ENCODE measurements around the gene AATK. TPM values are rescaled to one million over a fixed set of nuclear protein-coding genes. Genes with fewer than 3 reads are reported as not detected.

Gene AATK
- total RNA-seq, 2 experiments from 2014 or later = 0.25 to 0.82 TPM

DNA sequence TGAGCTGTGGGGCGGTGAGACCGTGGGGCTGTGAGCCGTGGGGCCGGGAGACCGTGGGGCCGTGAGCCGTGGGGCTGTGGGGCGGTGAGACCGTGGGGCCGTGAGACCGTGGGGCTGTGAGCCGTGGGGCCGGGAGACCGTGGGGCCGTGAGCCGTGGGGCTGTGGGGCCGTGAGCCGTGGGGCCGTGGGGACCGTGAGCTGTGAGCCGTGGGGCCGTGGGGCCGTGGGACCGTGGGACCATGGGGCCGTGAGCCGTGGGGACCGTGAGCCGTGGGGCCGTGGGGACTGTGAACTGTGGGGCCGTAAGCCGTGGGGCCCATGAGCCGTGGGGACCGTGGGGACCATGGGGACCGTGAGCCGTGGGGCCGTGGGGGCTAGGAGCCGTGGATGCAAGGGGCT, 25.3 kb downstream of the AATK start:
- no peak overlapping the region for H3K27ac Mint-ChIP-seq
- TF ChIP-seq, protein P1, sequence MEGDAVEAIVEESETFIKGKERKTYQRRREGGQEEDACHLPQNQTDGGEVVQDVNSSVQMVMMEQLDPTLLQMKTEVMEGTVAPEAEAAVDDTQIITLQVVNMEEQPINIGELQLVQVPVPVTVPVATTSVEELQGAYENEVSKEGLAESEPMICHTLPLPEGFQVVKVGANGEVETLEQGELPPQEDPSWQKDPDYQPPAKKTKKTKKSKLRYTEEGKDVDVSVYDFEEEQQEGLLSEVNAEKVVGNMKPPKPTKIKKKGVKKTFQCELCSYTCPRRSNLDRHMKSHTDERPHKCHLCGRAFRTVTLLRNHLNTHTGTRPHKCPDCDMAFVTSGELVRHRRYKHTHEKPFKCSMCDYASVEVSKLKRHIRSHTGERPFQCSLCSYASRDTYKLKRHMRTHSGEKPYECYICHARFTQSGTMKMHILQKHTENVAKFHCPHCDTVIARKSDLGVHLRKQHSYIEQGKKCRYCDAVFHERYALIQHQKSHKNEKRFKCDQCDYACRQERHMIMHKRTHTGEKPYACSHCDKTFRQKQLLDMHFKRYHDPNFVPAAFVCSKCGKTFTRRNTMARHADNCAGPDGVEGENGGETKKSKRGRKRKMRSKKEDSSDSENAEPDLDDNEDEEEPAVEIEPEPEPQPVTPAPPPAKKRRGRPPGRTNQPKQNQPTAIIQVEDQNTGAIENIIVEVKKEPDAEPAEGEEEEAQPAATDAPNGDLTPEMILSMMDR (IDR thresholded peaks at IDR 0.05) = no peak
- Histone ChIP-seq H3K4me1 (ENCODE audit: insufficient read depth, low read length) (no peaks in the 10 kb centered on the region), H3K27ac (ENCODE audit: low read depth in 1 of 2, low read length in 2 of 2) (no peak overlapping the region), H3K4me3 (ENCODE audit: low read length) (no peak overlapping the region), H3K36me3 (ENCODE audit: insufficient read depth, low read length) (no peaks in the 10 kb centered on the region), H3K9me3 (ENCODE audit: control insufficient read depth in 1 of 2, insufficient read depth in 1 of 2, low read length in 2 of 2) (no peaks in the 10 kb centered on the region), H3K27me3 (ENCODE audit: control insufficient read depth in 1 of 2, insufficient read depth in 2 of 2, low read length in 2 of 2) (peaks cover 0 to 3% of the 10 kb centered on the region in 2 experiments)
- no peak overlapping the region for H3K4me3 Mint-ChIP-seq
- no peaks in the 10 kb centered on the region for H3K9me3 Mint-ChIP-seq
- ATAC-seq (ENCODE audit: poor library complexity) = no peak
- intact Hi-C loops (cut with DNase I, micrococcal nuclease) = loop anchor here in 1 of 2 experiments (5.0 kb wide), 1 partner anchor 102 kb away; no protein-coding TSS in a partner anchor
- H3K4me1 Mint-ChIP-seq (ENCODE audit: low read depth) = no peaks in the 10 kb centered on the region
- ChIA-PET POLR2A (no interaction called here), CTCF (no interaction called here)
- no peak for DNase-seq
- H3K36me3 Mint-ChIP-seq (ENCODE audit: low read depth) = no peaks in the 10 kb centered on the region
- H3K27me3 Mint-ChIP-seq = no peaks in the 10 kb centered on the region

DNA sequence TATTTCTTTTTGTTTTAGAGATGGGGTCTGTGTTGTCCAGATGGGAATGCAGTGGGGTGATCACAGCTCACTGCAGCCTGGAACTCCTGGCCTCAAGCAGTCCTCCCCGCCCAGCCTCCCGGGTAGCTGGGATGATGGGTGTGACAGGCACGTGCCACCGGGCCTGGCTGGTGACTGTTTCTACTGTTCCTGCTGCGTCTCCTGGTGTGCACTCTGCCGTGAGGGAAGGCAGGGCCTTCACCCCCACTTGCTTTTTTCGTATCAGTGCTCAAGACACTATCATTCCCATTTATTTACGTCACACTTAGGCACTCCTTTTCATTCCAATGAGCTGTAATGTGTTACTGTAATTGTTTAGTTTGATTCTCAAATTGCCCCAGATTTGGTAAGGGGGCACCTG, 26.0 kb downstream of the AATK start:
- Mint-ChIP-seq H3K4me3 (no peak overlapping the region), H3K36me3 (ENCODE audit: low read depth) (no peaks in the 10 kb centered on the region), H3K27me3 (no peaks in the 10 kb centered on the region), H3K27ac (no peak overlapping the region), H3K4me1 (ENCODE audit: low read depth) (no peaks in the 10 kb centered on the region), H3K9me3 (no peaks in the 10 kb centered on the region)
- H3K27ac ChIP-seq (ENCODE audit: low read depth in 1 of 2, low read length in 2 of 2) = no peak overlapping the region
- DNase-seq (no peak), ATAC-seq (ENCODE audit: poor library complexity) (no peak)
- TF ChIP-seq, protein P1 (IDR thresholded peaks at IDR 0.05) = no peak
- ChIA-PET CTCF (no interaction called here), POLR2A (no interaction called here)
- peaks cover 0 to 3% of the 10 kb centered on the region in 2 experiments for H3K27me3 ChIP-seq (ENCODE audit: control insufficient read depth in 1 of 2, insufficient read depth in 2 of 2, low read length in 2 of 2)
- no peaks in the 10 kb centered on the region for H3K9me3 ChIP-seq (ENCODE audit: control insufficient read depth in 1 of 2, insufficient read depth in 1 of 2, low read length in 2 of 2)
- intact Hi-C loops (cut with DNase I, micrococcal nuclease) = loop anchor here in 1 of 2 experiments (5.0 kb wide), 1 partner anchor 102 kb away; no protein-coding TSS in a partner anchor
- no peak overlapping the region for H3K4me3 ChIP-seq (ENCODE audit: low read length)
- H3K4me1 ChIP-seq (ENCODE audit: insufficient read depth, low read length) = no peaks in the 10 kb centered on the region
- no peaks in the 10 kb centered on the region for H3K36me3 ChIP-seq (ENCODE audit: insufficient read depth, low read length)

DNA sequence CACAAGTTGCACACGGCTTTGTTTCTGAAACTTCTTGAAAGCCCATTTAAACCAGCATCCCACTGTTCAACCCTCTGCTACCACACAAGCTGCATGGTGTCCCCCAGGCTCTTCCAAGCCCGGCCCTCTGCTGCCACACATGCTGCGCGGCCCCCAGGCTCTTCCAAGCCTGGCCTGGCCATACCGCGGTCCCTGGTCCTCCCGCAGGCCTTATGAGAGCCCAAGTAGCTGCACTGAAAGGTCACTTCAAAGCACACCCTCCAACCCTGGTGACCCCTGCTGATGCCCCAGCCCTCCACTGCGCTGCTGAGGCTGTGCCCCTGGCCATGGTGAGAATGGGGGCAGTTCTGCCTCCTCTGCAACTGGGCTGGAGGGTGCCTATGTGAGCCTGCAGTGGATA, 26.6 kb downstream of the AATK start:
- no peak overlapping the region for H3K4me3 ChIP-seq (ENCODE audit: low read length)
- H3K36me3 ChIP-seq (ENCODE audit: insufficient read depth, low read length) = no peaks in the 10 kb centered on the region
- Mint-ChIP-seq H3K27ac (no peak overlapping the region), H3K36me3 (ENCODE audit: low read depth) (no peaks in the 10 kb centered on the region), H3K4me1 (ENCODE audit: low read depth) (no peaks in the 10 kb centered on the region), H3K27me3 (no peaks in the 10 kb centered on the region), H3K4me3 (no peak overlapping the region), H3K9me3 (no peaks in the 10 kb centered on the region)
- H3K4me1 ChIP-seq (ENCODE audit: insufficient read depth, low read length) = no peaks in the 10 kb centered on the region
- no peak overlapping the region for H3K27ac ChIP-seq (ENCODE audit: low read depth in 1 of 2, low read length in 2 of 2)
- H3K9me3 ChIP-seq (ENCODE audit: control insufficient read depth in 1 of 2, insufficient read depth in 1 of 2, low read length in 2 of 2) = no peaks in the 10 kb centered on the region
- ATAC-seq (ENCODE audit: poor library complexity) (no peak), DNase-seq (no peak)
- intact Hi-C loops (cut with DNase I, micrococcal nuclease) = no loop called here
- ChIA-PET CTCF (no interaction called here), POLR2A (no interaction called here)
- peaks cover 0 to 3% of the 10 kb centered on the region in 2 experiments for H3K27me3 ChIP-seq (ENCODE audit: control insufficient read depth in 1 of 2, insufficient read depth in 2 of 2, low read length in 2 of 2)
- TF ChIP-seq, protein P1 (IDR thresholded peaks at IDR 0.05) = no peak
